ENCODE data around the gene CENATAC.
"Not testable (repeated sequence)": the region's sequence is repeated elsewhere in the genome, so short reads cannot be mapped to it uniquely, and the experiment has no call there.

The CENATAC gene

DNA sequence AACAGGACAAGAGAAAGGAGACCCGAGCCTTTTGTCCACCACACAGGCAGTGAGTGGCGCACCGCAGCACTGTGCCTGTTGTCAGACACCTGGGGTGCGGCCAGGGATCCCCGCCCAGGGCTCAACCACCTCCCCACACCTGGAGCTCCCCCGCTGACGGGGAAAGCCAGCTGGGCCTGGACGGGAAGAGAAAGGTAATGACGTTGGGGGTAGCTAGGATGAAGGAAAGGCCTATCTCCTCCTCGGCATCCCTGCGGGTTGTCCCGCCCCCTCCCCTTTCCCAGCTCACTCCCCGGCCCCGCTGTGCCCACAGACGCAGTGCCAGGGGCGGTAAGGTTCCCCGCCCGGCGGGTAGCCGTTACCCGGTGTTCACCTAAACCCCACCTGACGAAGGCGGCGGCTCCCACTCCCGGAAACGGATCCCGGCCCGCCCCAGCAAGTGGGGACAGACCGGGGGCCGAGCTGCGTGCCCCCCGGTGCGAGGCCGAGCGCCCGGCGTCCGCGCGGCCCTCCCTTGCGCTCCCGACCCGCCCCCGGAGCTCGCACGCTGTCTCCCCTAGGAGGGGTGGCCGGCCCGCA lies 58.6 kb downstream of the CENATAC start:
- DNase-seq, result peak; percentile 36

DNA sequence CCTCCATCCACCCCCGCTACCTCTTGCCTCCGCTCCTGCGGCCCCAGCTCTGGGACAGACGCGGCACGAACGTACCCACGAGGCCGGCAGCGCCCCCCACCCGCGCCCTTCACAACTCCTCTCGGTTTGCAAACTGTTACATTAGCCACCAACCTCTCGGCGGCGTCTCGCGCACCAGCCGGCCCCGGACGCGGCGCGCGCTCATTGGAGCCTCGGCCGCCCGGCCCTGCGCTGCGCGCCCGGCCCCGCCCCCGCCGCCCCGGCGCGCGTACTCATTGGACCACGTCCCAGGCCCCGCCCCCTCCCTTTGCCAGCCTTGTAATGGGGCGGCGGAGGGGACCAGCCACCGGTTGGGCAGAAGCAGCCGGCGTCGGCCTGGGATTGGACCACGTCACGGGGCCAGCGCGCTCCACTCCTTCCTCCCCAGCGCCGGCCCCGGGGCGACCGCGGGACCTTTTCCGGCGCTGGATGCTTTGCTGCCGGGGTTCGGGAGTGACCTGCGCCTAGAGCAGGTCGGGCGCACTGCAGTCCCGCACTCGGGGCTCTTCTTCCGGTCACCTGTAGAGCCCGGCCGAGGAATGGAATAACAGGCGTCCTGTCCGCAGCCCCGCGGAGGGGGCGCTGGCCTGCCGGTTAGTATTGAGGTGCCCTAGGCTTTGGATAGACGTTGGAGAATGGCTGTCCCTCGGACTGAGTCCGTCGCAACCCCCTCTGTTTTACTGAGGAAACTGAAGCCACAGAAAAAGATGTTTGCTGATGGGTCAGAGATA lies 59.2 kb downstream of the CENATAC start, which contains the start of gene HYOU1:
Gene HYOU1, minus strand, starts transcription at position 206 of the 770 bp plus-strand sequence. CDS start 1,045 bp downstream, outside the sequence.
- peak; percentile 98 for DNase-seq

DNA sequence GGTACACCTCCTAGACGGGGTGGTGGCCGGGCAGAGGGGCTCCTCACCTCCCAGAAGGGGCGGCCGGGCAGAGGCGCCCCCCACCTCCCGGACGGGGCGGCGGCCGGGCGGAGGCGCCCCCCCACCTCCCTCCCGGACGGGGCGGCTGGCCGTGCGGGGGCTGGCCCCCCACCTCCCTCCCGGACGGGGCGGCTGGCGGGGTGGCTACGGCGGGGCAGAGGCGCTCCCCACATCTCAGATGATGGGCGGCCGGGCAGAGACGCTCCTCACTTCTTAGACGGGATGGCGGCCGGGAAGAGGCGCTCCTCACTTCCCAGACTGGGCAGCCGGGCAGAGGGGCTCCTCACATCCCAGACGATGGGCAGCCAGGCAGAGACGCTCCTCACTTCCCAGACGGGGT lies 61.2 kb downstream of the CENATAC start:
- DNase-seq, result not testable (repeated sequence)

DNA sequence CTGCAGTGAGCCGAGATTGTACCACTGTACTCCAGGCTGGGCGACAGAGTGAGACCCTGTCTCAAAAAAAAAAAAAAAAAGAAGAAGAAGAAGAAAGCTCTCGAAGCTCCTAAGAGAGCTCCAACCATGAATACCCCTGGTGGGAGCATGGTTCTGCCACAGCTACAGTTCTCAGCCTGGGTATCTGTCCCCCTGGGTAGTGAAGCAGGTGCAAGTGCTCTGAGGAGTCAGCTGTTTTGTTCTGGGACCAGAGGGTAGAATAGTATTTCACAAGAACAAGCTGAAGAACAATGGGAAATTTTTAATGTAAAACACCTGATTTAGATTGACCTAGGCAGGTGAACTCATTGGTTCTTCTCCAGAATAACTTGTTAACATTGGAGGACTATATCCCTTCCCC lies 63.3 kb downstream of the CENATAC start:
- no peak for DNase-seq

DNA sequence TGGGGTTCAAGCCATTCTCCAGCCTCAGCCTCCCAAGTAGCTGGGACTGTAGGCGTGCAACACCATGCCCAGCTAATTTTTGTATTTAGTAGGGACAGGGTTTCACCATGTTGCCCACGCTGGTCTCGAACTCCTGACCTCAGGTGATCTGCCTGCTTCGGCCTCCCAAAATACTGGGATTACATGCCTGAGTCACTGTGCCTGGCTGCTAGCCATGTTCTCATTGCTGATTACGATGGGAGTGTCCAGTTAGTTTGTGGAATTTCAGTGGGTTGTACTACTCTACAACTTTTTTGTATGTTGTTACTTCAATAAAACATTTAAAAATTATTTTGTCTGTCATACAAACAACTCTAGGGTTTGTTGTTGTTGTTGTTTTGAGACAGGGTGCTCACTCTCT lies 64.8 kb downstream of the CENATAC start:
- no peak for DNase-seq

DNA sequence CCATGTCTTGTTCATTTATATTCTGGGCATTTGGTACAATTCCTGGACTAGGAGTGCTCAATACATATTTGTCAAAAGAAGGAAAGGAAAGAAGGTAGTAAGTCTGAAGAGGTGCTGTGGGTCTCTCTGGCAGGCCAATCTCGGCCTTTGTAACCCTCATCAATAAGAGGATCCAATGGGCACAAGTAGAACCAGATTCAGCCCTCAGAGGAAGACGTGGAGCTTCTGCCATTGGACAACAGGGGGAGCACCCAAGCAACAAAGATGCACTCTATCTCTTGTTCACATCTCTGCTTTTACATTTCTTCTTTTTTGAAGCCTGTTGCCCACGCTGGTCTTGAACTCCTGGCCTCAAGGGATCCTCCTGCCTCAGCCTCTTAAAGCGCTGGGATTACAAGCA lies 67.4 kb downstream of the CENATAC start:
- peak; percentile 17 for DNase-seq

Measured in activated effector memory CD4-positive, alpha-beta T cell treated with Interleukin-2 at 50 U/mL for 16 hours (primary cell).